Measurements from ENCODE around the gene CAPG. TPM values are rescaled to one million over a fixed set of nuclear protein-coding genes. Genes with fewer than 3 reads are reported as not detected.
"Not testable (repeated sequence)": the region's sequence is repeated elsewhere in the genome, so short reads cannot be mapped to it uniquely, and the experiment has no call there.

The CAPG gene
- total RNA-seq, 1 donor from 2014 or later: 146 TPM

DNA sequence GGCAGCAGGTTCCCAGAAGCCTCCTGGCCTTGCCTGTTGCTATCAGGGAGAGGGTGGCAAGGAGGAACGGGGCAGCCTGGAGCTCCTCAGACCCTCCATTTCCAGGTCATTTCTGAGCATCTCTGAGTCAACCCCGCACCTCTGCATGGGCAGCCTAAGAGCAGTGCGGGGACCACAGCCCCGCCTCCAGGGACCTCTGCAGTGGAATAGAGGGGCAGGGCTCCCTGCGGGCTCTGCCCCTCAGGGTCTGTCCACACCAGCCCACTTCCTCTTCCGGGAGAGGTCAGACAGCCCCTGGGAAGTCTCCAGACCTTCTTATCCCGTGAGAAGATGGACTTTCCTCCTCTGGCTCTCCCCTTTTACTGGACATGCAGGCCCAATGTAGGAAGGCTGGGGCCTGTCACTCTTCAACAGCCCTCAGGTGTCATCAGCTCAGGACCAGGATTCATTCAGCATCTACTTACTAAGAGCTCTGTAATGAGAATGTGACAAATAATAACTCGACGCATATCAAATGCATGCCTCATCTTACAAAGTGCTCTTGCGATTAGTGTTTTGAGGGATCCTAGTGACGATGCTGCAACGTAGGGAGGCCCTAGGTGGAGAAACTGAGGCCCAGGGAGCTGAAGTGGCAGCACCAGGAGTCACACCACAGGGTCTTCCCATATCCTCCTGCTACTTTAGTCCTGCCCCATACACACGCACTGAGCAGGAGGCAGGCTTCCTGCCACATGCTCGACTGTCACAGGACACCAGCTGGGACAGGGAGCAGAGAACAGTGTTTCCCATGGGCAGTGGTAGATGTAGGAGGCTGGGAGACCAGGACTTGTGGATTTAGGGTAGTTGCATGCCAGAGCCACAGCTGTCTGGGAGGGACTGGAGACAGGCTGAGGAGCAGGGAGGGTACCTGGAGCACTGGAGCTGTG lies 36.4 kb upstream of the CAPG start:
- H3K4me3 Mint-ChIP-seq (ENCODE audit: low read depth): no peak overlapping the region
- H3K4me1 Mint-ChIP-seq (ENCODE audit: low read depth): peaks cover 1% of the 10 kb centered on the region
- no peak overlapping the region for H3K27ac Mint-ChIP-seq
- no peaks in the 10 kb centered on the region for H3K9me3 Mint-ChIP-seq
- no peaks in the 10 kb centered on the region for H3K36me3 Mint-ChIP-seq (ENCODE audit: low read depth)
- H3K27me3 Mint-ChIP-seq (ENCODE audit: low read depth): no peaks in the 10 kb centered on the region
- no peak for DNase-seq (ENCODE audit: low spot score)
- intact Hi-C loops (cut with micrococcal nuclease): no loop called here

DNA sequence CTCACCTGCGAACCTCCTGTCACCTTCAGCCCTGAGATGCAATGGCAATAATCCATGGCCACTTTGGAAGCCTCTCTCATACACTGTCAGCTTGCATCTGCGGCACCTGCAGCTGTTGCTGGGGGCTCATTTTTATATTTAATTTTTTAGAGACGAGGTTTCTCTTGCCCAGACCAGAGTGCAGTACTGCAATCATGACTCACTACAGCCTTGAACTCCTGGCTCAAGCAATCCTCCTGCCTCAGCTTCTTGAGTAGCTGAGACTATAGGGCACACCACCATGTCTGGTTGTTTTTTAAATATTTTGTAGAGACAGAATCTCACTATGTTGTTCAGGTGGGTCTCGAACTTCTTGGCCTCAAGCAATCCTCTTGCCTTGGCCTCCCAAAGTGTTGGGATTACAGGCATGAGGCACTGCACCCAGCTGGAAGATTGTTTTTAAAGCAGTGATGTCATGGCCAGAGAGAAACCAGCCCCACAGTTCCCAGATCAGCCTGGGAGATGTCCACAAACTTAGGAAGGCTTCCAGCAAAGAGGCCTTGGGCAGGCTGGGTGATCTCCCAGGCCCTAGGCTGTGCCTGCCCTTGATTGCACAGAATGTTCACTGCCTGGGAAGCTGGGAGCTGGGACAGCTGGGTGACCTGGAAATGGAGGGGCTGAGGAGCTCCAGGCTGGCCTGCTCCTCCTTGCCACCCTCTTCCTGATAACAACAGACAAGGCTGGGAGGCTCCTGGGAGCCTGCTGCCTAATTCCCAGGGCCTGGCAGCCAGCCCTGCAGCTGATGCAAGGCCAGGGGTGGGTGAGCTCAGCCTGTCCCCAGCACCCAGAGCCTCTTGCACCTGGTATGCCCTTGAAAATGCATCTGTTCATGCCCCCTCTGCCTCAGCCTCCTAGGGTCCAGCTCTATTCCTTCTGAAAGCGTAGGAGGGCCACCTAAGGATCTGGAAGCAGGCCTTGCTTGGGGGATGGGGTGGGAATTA lies 35.4 kb upstream of the CAPG start:
- Mint-ChIP-seq H3K4me3 (ENCODE audit: low read depth) (no peak overlapping the region), H3K27me3 (ENCODE audit: low read depth) (no peaks in the 10 kb centered on the region), H3K27ac (no peak overlapping the region), H3K36me3 (ENCODE audit: low read depth) (no peaks in the 10 kb centered on the region), H3K4me1 (ENCODE audit: low read depth) (peaks cover 3% of the 10 kb centered on the region), H3K9me3 (no peaks in the 10 kb centered on the region)
- intact Hi-C loops (cut with micrococcal nuclease): no loop called here
- no peak for DNase-seq (ENCODE audit: low spot score)

GRCh38 chr2:85444629-85445172 lies 34.5 kb upstream of the CAPG start:
- no peak overlapping the region for H3K4me3 Mint-ChIP-seq (ENCODE audit: low read depth)

DNA sequence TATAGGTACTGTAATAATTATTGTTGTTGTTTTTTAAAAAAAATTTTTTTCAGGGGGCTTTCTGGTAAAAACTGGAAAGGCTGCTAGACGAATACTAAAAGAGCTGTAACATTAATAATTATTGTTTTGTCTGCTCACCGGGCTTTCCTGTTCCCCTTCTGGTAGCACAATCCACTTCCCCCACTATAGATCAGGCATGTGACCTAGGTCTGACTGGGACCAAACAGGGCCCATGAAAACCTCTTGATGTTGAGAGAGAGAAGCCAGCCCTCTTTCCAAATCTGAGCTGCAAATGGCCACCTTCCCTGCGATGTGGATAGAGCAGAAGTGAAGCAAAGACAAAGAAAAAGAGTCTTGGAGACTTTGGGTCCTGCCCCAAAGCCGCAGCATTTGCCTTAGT lies 31.7 kb upstream of the CAPG start:
- no peaks in the 10 kb centered on the region for H3K27me3 Mint-ChIP-seq (ENCODE audit: low read depth)
- intact Hi-C loops (cut with micrococcal nuclease): no loop called here
- H3K27ac Mint-ChIP-seq: no peak overlapping the region
- H3K4me1 Mint-ChIP-seq (ENCODE audit: low read depth): peaks cover 27% of the 10 kb centered on the region
- DNase-seq (ENCODE audit: low spot score): no peak
- no peaks in the 10 kb centered on the region for H3K36me3 Mint-ChIP-seq (ENCODE audit: low read depth)
- no peak overlapping the region for H3K4me3 Mint-ChIP-seq (ENCODE audit: low read depth)
- no peaks in the 10 kb centered on the region for H3K9me3 Mint-ChIP-seq

More at GRCh38 chr2:85444629-85445172, 34.5 kb upstream of the CAPG start:
- Mint-ChIP-seq H3K4me1 (ENCODE audit: low read depth) (peaks cover 8% of the 10 kb centered on the region), H3K9me3 (no peaks in the 10 kb centered on the region), H3K36me3 (ENCODE audit: low read depth) (no peaks in the 10 kb centered on the region), H3K27me3 (ENCODE audit: low read depth) (no peaks in the 10 kb centered on the region), H3K27ac (no peak overlapping the region)
- intact Hi-C loops (cut with micrococcal nuclease): no loop called here
- DNase-seq (ENCODE audit: low spot score): no peak

- no peaks in the 10 kb centered on the region for H3K36me3 Mint-ChIP-seq (ENCODE audit: low read depth)
- no peak for DNase-seq (ENCODE audit: low spot score)
- no peaks in the 10 kb centered on the region for H3K9me3 Mint-ChIP-seq
- intact Hi-C loops (cut with micrococcal nuclease): no loop called here
- H3K4me1 Mint-ChIP-seq (ENCODE audit: low read depth): peaks cover 28% of the 10 kb centered on the region
- H3K4me3 Mint-ChIP-seq (ENCODE audit: low read depth): no peak overlapping the region
- H3K27me3 Mint-ChIP-seq (ENCODE audit: low read depth): no peaks in the 10 kb centered on the region
- no peak overlapping the region for H3K27ac Mint-ChIP-seq
Observed at GRCh38 chr2:85440729-85441128, 30.6 kb upstream of the CAPG start.

DNA sequence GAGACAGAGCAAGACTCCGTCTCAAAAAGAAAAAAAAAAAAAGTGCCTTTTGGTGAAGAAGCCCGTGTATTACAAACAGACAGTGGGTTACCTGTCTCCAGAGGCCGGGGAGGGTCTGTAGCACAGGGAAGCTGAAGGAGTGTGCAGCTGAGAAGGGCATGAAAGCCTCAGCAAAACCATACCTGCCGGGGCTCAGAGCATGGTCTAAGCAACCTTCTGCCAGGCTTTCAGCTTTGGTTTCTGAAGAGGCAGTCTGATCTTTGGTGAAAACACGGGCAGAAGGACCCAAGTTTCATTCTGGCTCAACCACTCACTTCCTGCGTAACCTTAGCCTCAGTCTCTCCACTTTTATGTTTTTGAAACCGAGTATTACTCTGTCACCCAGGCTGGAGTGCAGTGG lies 29.8 kb upstream of the CAPG start:
- H3K27me3 Mint-ChIP-seq (ENCODE audit: low read depth): no peaks in the 10 kb centered on the region
- peak overlapping the region; percentile 81 for H3K4me3 Mint-ChIP-seq (ENCODE audit: low read depth)
- intact Hi-C loops (cut with micrococcal nuclease): loop anchor here (2.0 kb wide), 1 partner anchor 19 kb away; no protein-coding TSS in a partner anchor
- no peaks in the 10 kb centered on the region for H3K9me3 Mint-ChIP-seq
- DNase-seq (ENCODE audit: low spot score): no peak
- no peaks in the 10 kb centered on the region for H3K36me3 Mint-ChIP-seq (ENCODE audit: low read depth)
- H3K27ac Mint-ChIP-seq: peak overlapping the region; percentile 98
- H3K4me1 Mint-ChIP-seq (ENCODE audit: low read depth): peaks cover 28% of the 10 kb centered on the region

DNA sequence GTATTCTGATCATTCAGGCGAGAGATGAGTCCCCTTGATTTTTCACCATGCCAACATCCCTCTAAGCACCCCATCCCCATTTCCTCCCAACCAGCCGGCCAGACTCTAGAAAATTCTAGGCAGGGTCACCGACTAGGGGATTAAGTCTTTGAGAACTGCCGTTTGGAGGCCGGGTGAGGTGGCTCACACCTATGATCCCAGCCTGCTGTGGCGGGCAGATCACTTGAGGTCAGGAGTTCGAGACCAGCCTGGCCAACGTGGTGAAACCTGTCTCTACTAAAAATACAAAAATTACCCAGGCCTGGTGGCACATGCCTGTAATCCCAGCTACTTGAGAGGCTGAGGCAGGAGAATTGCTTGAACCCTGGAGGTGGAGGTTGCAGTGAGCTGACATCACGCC lies 29.4 kb upstream of the CAPG start:
- not testable (repeated sequence) for H3K9me3 Mint-ChIP-seq; DNase-seq (ENCODE audit: low spot score); H3K36me3 Mint-ChIP-seq (ENCODE audit: low read depth); H3K27me3 Mint-ChIP-seq (ENCODE audit: low read depth)
- intact Hi-C loops (cut with micrococcal nuclease): loop anchor here (2.0 kb wide), 1 partner anchor 19 kb away; no protein-coding TSS in a partner anchor
- Mint-ChIP-seq H3K4me3 (ENCODE audit: low read depth) (peak overlapping the region; percentile 81), H3K4me1 (ENCODE audit: low read depth) (peaks cover 28% of the 10 kb centered on the region), H3K27ac (peak overlapping the region; percentile 98)

GRCh38 chr2:85439025-85439472 lies 28.9 kb upstream of the CAPG start:
- H3K4me3 Mint-ChIP-seq (ENCODE audit: low read depth): peak overlapping the region; percentile 81
- H3K9me3 Mint-ChIP-seq: no peaks in the 10 kb centered on the region
- H3K27ac Mint-ChIP-seq: peak overlapping the region; percentile 98
- H3K4me1 Mint-ChIP-seq (ENCODE audit: low read depth): peaks cover 28% of the 10 kb centered on the region
- H3K36me3 Mint-ChIP-seq (ENCODE audit: low read depth): no peaks in the 10 kb centered on the region
- no peak for DNase-seq (ENCODE audit: low spot score)
- H3K27me3 Mint-ChIP-seq (ENCODE audit: low read depth): no peaks in the 10 kb centered on the region
- intact Hi-C loops (cut with micrococcal nuclease): loop anchor here (2.0 kb wide), 1 partner anchor 18 kb away; no protein-coding TSS in a partner anchor

- H3K27ac Mint-ChIP-seq: peak overlapping the region; percentile 98
- H3K9me3 Mint-ChIP-seq: no peaks in the 10 kb centered on the region
- H3K36me3 Mint-ChIP-seq (ENCODE audit: low read depth): no peaks in the 10 kb centered on the region
- peaks cover 28% of the 10 kb centered on the region for H3K4me1 Mint-ChIP-seq (ENCODE audit: low read depth)
- intact Hi-C loops (cut with micrococcal nuclease): loop anchor here (1.0 to 2.0 kb wide), 3 partner anchors 18 to 109 kb away; no protein-coding TSS in a partner anchor
- no peak for DNase-seq (ENCODE audit: low spot score)
- no peaks in the 10 kb centered on the region for H3K27me3 Mint-ChIP-seq (ENCODE audit: low read depth)
- H3K4me3 Mint-ChIP-seq (ENCODE audit: low read depth): peak overlapping the region; percentile 81
Observed at GRCh38 chr2:85438201-85439024, 28.2 kb upstream of the CAPG start.

GRCh38 chr2:85437488-85438200 lies 27.5 kb upstream of the CAPG start:
- Mint-ChIP-seq H3K4me3 (ENCODE audit: low read depth) (peak overlapping the region; percentile 82), H3K36me3 (ENCODE audit: low read depth) (no peaks in the 10 kb centered on the region), H3K9me3 (no peaks in the 10 kb centered on the region), H3K27ac (peak overlapping the region; percentile 98), H3K4me1 (ENCODE audit: low read depth) (peaks cover 28% of the 10 kb centered on the region), H3K27me3 (ENCODE audit: low read depth) (no peaks in the 10 kb centered on the region)
- peak; percentile 70 for DNase-seq (ENCODE audit: low spot score)
- intact Hi-C loops (cut with micrococcal nuclease): loop anchor here (1.0 to 2.0 kb wide), 3 partner anchors 17 to 108 kb away; no protein-coding TSS in a partner anchor

DNA sequence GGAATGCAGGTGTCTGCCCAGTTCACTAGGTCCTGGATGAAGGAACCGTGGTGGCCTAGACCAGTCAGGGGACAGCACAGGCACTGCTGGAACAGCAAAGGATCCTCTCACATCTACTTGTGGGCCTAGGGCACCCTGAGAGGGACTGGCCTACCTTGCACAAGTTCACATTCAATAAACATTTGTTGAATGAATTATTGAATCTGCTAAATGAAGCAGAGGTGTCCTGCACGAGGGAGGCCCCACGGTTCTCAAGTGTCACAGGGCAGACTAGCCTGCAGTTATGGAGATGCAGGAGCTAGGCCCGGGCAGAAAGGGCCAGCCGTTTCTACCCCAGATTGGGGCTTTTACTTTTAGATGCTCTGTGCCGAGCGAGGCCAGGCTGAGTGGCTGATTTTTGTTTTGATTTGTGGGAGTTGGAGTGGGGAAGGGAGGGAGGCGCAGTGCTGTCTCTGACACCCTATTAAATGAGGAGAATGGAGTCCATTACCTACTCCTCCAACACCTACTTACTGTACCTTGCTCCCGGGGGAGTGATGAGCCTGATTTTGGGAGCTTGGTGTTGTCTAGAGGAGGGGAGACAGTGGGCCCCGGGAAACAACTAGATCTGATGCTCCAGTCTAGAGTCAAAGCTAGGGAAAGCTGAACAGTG lies 26.8 kb upstream of the CAPG start:
- H3K4me3 Mint-ChIP-seq (ENCODE audit: low read depth): peak overlapping the region; percentile 82
- DNase-seq (ENCODE audit: low spot score): no peak
- H3K27me3 Mint-ChIP-seq (ENCODE audit: low read depth): no peaks in the 10 kb centered on the region
- H3K4me1 Mint-ChIP-seq (ENCODE audit: low read depth): peaks cover 28% of the 10 kb centered on the region
- no peaks in the 10 kb centered on the region for H3K9me3 Mint-ChIP-seq
- peak overlapping the region; percentile 98 for H3K27ac Mint-ChIP-seq
- intact Hi-C loops (cut with micrococcal nuclease): no loop called here
- no peaks in the 10 kb centered on the region for H3K36me3 Mint-ChIP-seq (ENCODE audit: low read depth)

Data from activated T-helper 2 cell treated with anti-CD3 and anti-CD28 coated beads, Interferon-gamma antibody, Interleukin-2, Interleukin-4, amounts not matched to agents 10 μg/mL and 5 μg/mL and 100 μg/mL, durations not matched to agents 14 hours and 24 hours and 36 hours (primary cell).